Osteoblast (primary cell): ENCODE measurements around the gene ARMC9. TPM values are rescaled to one million over a fixed set of nuclear protein-coding genes. Genes with fewer than 3 reads are reported as not detected.

Source experiments
- DNase-seq: peaks from one replicate; pipeline ENCODE4 v3.0.0; 2011; ENCODE audit warnings: low spot score, mixed read lengths; ENCODE audit not compliant: insufficient read length; ENCODE audit errors: missing footprints
- H2AFZ ChIP-seq: 2 replicates; pipeline ENCODE4 v1.6.0; 2011; ENCODE audit warnings: mild to moderate bottlenecking, low read length
- H3K27ac ChIP-seq: 2 replicates; pipeline ENCODE4 v1.5.1; 2011; ENCODE audit warnings: mild to moderate bottlenecking, low read depth, low read length, moderate library complexity
- H3K27me3 ChIP-seq: 2 replicates; pipeline ENCODE4 v1.6.0; 2012; ENCODE audit warnings: mild to moderate bottlenecking, control low read depth, inconsistent platforms, low read length, moderate library complexity; ENCODE audit not compliant: insufficient read depth
- H3K36me3 ChIP-seq: 2 replicates; pipeline ENCODE4 v1.5.1; 2011; ENCODE audit warnings: mild to moderate bottlenecking, low read length, control low read depth, moderate library complexity; ENCODE audit not compliant: insufficient read depth
- H3K4me1 ChIP-seq: 2 replicates; pipeline ENCODE4 v1.5.1; 2011; ENCODE audit warnings: mild to moderate bottlenecking, low read length, control low read depth, moderate library complexity; ENCODE audit not compliant: insufficient read depth
- H3K4me2 ChIP-seq: 2 replicates; pipeline ENCODE4 v1.6.0; 2011; ENCODE audit warnings: mild to moderate bottlenecking, low read length; ENCODE audit not compliant: insufficient read depth
- H3K4me3 ChIP-seq: fragments of 200-600 bp; sonication (generic); 3 replicates; pipeline ENCODE4 v1.5.1; 2012; ENCODE audit warnings: mild to moderate bottlenecking, low read length, inconsistent platforms; ENCODE audit not compliant: insufficient read depth
- H3K79me2 ChIP-seq: 2 replicates; pipeline ENCODE4 v1.6.0; 2012; ENCODE audit warnings: mild to moderate bottlenecking, low read length, control low read depth, inconsistent platforms; ENCODE audit not compliant: insufficient read depth
- H3K9me3 ChIP-seq: 2 replicates; pipeline ENCODE4 v1.5.1; 2011; ENCODE audit warnings: low read depth, low read length, control low read depth
- H4K20me1 ChIP-seq: 2 replicates; pipeline ENCODE4 v1.6.0; 2012; ENCODE audit warnings: mild to moderate bottlenecking, low read length, control low read depth; ENCODE audit not compliant: insufficient read depth
- CTCF ChIP-seq: IDR thresholded peaks from 2 replicates; pipeline ENCODE4 v1.5.1; 2011; ENCODE audit warnings: mild to moderate bottlenecking, low read depth, low read length, moderate library complexity; ENCODE audit errors: extremely low read depth
- total RNA-seq: library from RNA; depleted of rRNA; stranded (reverse); fragments of >200 nt; gene quantifications from 2 replicates; pipeline ENCODE4 v1.2.3, GENCODE V29; 2012

Gene ARMC9
- total RNA-seq, 1 donor = 221 TPM

DNA sequence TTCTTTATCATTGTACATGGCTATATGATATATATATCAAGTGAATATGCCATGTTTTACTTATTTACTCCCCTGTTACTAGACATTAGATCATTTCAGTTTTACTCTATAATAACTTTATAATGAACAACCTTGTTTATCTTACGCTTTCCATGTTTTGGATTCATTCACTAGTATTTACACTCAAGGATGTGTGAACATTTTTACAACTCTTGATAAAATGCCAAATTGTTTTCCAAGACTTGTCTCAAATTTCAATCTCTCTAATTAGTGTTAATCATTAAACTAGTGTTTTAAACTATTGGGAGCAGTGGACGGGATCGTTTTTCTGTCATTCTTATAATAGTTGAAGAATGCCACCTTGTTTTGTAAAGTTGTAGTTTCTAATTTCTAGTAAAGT is 145.6 kb downstream of the ARMC9 start:
- no peaks in the 10 kb centered on the region for H3K4me1 ChIP-seq
- H3K27ac ChIP-seq = no peak overlapping the region
- no peaks in the 10 kb centered on the region for H4K20me1 ChIP-seq
- H3K9me3 ChIP-seq = no peaks in the 10 kb centered on the region
- no peak overlapping the region for H3K4me3 ChIP-seq
- no peak for TF ChIP-seq CTCF
- H3K27me3 ChIP-seq = no peaks in the 10 kb centered on the region
- H3K4me2 ChIP-seq = no peak overlapping the region
- H3K79me2 ChIP-seq = no peaks in the 10 kb centered on the region
- H3K36me3 ChIP-seq = peaks cover 21% of the 10 kb centered on the region
- no peak overlapping the region for H2AFZ ChIP-seq
- DNase-seq = no peak

GRCh38 chr2:231344851-231345250 is 146.4 kb downstream of the ARMC9 start:
- Histone ChIP-seq H3K4me3 (no peak overlapping the region), H3K36me3 (peaks cover 21% of the 10 kb centered on the region), H2AFZ (no peak overlapping the region), H3K79me2 (no peaks in the 10 kb centered on the region), H3K4me1 (no peaks in the 10 kb centered on the region), H3K9me3 (no peaks in the 10 kb centered on the region), H3K4me2 (no peak overlapping the region), H3K27ac (no peak overlapping the region), H3K27me3 (no peaks in the 10 kb centered on the region), H4K20me1 (no peaks in the 10 kb centered on the region)
- TF ChIP-seq CTCF = no peak
- DNase-seq = no peak

- Histone ChIP-seq H3K4me1 (no peaks in the 10 kb centered on the region), H3K27me3 (no peaks in the 10 kb centered on the region), H3K27ac (no peak overlapping the region), H3K4me2 (no peak overlapping the region), H3K79me2 (no peaks in the 10 kb centered on the region), H3K36me3 (peaks cover 18% of the 10 kb centered on the region), H3K9me3 (no peaks in the 10 kb centered on the region), H4K20me1 (no peaks in the 10 kb centered on the region), H3K4me3 (no peak overlapping the region), H2AFZ (no peak overlapping the region)
- TF ChIP-seq CTCF = no peak
- DNase-seq = no peak
Observed at GRCh38 chr2:231347081-231347480, 148.7 kb downstream of the ARMC9 start.

DNA sequence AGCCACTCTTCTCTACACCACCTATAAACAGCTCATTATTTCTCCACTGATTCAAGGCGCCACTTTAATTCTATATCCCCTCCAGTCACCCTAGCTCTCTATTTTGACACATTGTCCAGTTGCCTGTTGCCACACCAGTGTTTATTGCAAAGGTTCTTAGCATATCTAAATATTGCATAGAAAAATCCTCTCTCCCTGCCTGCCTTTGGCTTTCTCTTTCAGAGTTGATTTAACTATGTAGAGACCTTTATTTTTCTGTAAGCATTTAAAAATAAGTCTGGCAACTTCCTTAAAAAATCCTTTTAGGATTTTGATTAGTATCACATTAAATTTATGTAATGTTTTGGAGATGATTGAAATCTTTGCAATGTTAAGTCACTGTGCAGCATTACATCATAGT is 149.2 kb downstream of the ARMC9 start:
- Histone ChIP-seq H3K27me3 (no peaks in the 10 kb centered on the region), H3K27ac (no peak overlapping the region), H3K4me2 (no peak overlapping the region), H3K36me3 (peaks cover 14% of the 10 kb centered on the region), H4K20me1 (no peaks in the 10 kb centered on the region), H3K79me2 (no peaks in the 10 kb centered on the region), H3K4me1 (no peaks in the 10 kb centered on the region), H3K4me3 (no peak overlapping the region), H3K9me3 (no peaks in the 10 kb centered on the region), H2AFZ (no peak overlapping the region)
- no peak for DNase-seq
- TF ChIP-seq CTCF = no peak
